Renal pelvis (tissue), 4 donors: Measurements from ENCODE around the gene FAM131C. TPM values are rescaled to one million over a fixed set of nuclear protein-coding genes. Genes with fewer than 3 reads are reported as not detected.
A peak's percentile ranks its signal among the peaks of the same experiment; 100 is the strongest.

ENCODE experiments used
- DNase-seq: peaks from one replicate; pipeline ENCODE4 v3.0.0-alpha.2; 2013
- polyA plus RNA-seq, 3 donors: library from polyadenylated mRNA; unstranded; fragments of 120-200 nt; gene quantifications; one replicate each; pipeline ENCODE4 v1.2.1, GENCODE V29; 2013; ENCODE audit not compliant: insufficient read length in 3 of 3

FAM131C gene
- polyA plus RNA-seq, 3 donors: 1.6 to 3.4 (median 2.4) TPM

GRCh38 chr1:16017461-16018303 lies 55.8 kb downstream of the FAM131C start, which contains the start of gene HSPB7:
Gene HSPB7, minus strand, starts transcription at chr1:16018043. Its CDS starts 80 bp downstream, at chr1:16017963.
- peak; percentile 27 for DNase-seq

- DNase-seq: no peak
These were observed 56.4 kb downstream of the FAM131C start for GRCh38 chr1:16017076-16017460.

GRCh38 chr1:16015960-16016901 lies 57.2 kb downstream of the FAM131C start:
- no peak for DNase-seq

GRCh38 chr1:16015491-16015890 lies 58.0 kb downstream of the FAM131C start:
- DNase-seq: no peak

- peak; percentile 48 for DNase-seq
These were observed 58.7 kb downstream of the FAM131C start for GRCh38 chr1:16014509-16015482.

GRCh38 chr1:16013908-16014258 lies 59.6 kb downstream of the FAM131C start:
- DNase-seq: no peak

- peak; percentile 58 for DNase-seq
These were observed 60.1 kb downstream of the FAM131C start for GRCh38 chr1:16013220-16013907.

- peak; percentile 52 for DNase-seq
These were observed 60.7 kb downstream of the FAM131C start for GRCh38 chr1:16012590-16013219.

GRCh38 chr1:16011936-16012589 lies 61.4 kb downstream of the FAM131C start:
- no peak for DNase-seq

- no peak for DNase-seq
These were observed 62.6 kb downstream of the FAM131C start for GRCh38 chr1:16010837-16011236.

- DNase-seq: no peak
These were observed 63.8 kb downstream of the FAM131C start for GRCh38 chr1:16009678-16010077.

GRCh38 chr1:16009030-16009460 lies 64.4 kb downstream of the FAM131C start:
- DNase-seq: peak; percentile 79

Other genes starting within 250 kb of the FAM131C start
- 10 to 100 TPM; 57.4 to 68.0 (median 67.3) TPM for gene SPEN, start 225.9 kb downstream of the FAM131C start, polyA plus RNA-seq
- gene ZBTB17, start 97.5 kb downstream of the FAM131C start, polyA plus RNA-seq: 10 to 100 TPM; 35.5 to 38.4 (median 36.6) TPM
- gene SRARP, start 69.4 kb downstream of the FAM131C start, polyA plus RNA-seq: under 1 TPM; 0.07 to 0.22 (median 0.19) TPM
- 1 to 10 TPM; 3.0 to 6.1 (median 4.9) TPM for gene HSPB7, start 55.6 kb downstream of the FAM131C start, polyA plus RNA-seq
- 10 to 100 TPM; 13.0 to 21.6 (median 18.1) TPM for gene CLCNKA, start 51.6 kb downstream of the FAM131C start, polyA plus RNA-seq
- gene CLCNKB, start 29.9 kb downstream of the FAM131C start, polyA plus RNA-seq: 10 to 100 TPM; 29.4 to 65.5 (median 49.9) TPM
- 10 to 100 TPM; 19.1 to 19.9 (median 19.2) TPM for gene EPHA2, start 82.4 kb upstream of the FAM131C start, polyA plus RNA-seq
- gene ARHGEF19, start 139.0 kb upstream of the FAM131C start, polyA plus RNA-seq: 10 to 100 TPM; 22.8 to 28.3 (median 26.5) TPM
- 1 to 10 TPM; 5.3 to 6.3 (median 5.9) TPM for gene CPLANE2, start 163.5 kb upstream of the FAM131C start, polyA plus RNA-seq